GM18909 (cell line): ENCODE data around the gene TSC2.

Experiments used
- ATAC-seq: cut with Tn5 transposase; IDR thresholded peaks from one replicate; pipeline ENCODE4 v1.9.1; 2021; ENCODE audit warnings: mild to moderate bottlenecking; ENCODE audit not compliant: unreplicated experiment, poor library complexity

The TSC2 gene

GRCh38 chr16:2047330-2048115, at the start of gene TSC2, which contains the start of gene NTHL1:
TSS of gene TSC2 (plus strand) at chr16:2047985. CDS start at chr16:2048616, 631 bp downstream.
TSS of gene NTHL1 (minus strand) at chr16:2047834. CDS start at chr16:2047823, 11 bp downstream.
- ATAC-seq, result peak; percentile 89

GRCh38 chr16:1998360-1998835, 49.4 kb upstream of the TSC2 start:
- ATAC-seq, result no peak

GRCh38 chr16:1998852-1999801, 48.7 kb upstream of the TSC2 start:
- ATAC-seq, result no peak

DNA sequence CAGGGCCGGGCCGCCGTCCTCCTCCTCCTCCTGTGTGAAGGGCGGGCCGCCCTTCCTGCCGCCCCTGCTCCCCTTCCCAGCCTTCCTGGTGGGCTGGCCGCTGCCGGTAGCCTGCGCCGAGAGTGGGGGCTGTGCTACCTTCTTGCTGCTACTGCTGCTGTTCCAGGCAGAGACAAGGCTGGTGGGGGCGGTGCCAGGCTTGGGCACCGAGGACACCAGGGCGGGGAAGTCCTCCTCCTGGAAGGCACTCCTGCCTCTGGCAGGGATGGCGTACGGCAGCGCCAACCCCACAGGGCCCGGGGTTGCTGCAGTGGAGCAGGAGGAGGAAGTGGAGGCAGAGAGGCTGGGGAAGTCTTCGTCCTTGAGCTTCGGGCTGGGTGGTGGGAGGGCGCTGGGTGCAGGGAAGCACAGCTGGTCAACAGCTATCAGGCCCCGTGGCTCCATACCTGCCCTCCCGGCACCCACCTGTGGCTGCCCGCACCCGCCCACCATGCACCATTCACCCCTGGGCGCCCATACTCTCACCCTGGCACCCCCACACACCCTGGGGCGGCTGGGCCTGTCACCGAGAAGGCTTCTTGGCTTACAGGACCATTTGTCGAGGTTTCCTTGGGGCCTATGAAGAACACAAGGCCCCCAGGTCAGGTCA, 47.8 kb upstream of the TSC2 start:
- no peak for ATAC-seq

- no peak for ATAC-seq
These were observed 46.8 kb upstream of the TSC2 start for GRCh38 chr16:2001035-2001434.

DNA sequence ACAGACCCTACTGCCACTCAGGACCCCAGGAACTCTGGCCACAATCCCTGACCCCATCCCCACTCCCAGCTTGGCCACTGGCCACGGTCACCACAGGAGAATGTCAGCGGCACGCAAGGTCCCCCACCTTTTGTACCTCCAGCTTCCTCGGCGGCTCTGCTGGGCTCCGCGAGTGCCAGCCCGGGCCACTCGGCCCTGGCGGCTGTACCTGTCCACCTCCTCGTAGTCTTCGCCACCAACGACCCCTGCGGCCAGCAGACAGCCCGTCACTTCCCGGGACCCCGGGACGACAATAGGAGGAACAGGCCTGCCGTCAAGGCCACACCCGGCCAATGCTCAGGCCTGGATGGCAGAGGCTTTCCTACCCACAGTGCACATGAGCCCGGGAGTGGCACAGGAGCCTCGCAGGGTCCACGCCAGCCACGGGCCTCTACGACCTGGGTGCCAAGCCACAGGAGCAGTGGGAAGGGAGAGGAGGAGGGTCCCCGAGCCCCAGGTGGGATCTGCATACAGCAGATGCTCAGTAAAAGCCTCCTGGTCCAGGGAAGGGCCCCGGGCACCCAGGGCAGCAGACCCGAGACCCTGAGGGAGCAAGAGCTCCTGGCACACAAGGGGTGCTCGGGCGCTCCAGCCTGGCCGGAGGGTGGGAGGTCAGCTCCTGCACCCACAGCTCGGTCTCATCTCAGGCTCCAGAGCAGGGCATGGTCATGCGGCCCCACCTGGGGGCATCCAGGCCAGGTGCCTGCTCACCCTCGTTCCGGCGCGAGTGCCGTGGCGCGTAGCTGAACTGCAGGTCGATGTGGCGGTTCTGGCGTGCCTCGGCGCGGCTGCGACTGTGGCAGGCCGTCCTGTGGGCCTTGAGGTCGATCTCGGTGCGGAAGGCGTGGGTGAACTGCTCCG, 46.1 kb upstream of the TSC2 start:
- no peak for ATAC-seq

GRCh38 chr16:2002406-2003230, 45.2 kb upstream of the TSC2 start:
- no peak for ATAC-seq

DNA sequence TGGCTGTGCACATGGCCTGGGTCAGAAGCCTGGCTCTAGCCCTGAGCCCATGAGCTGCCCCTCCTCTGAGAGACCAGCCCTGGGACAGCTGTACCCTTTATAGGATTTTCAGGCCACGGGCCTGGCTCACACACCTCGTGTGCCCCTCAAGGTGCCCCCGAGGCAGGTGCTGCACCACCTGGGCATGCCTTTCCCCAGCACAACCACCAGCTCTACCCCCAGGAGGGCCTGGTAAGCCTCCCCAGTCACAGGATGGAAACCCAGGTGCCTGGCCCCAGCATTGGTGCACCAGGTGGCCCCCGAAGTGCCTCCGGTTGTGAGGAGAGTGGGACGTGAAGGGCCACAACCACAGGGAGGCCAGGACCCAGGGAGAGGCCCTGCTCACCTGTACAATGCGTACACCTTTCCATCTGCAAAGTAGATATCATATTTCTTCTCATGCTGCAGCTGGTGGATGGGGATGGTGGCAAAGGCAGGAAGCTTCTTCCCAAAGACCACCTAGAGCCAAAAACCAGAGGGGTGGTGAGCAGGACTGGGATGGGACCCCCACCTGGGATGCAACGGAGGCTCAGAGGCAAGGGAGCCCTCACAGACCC, 44.5 kb upstream of the TSC2 start:
- ATAC-seq, result no peak

DNA sequence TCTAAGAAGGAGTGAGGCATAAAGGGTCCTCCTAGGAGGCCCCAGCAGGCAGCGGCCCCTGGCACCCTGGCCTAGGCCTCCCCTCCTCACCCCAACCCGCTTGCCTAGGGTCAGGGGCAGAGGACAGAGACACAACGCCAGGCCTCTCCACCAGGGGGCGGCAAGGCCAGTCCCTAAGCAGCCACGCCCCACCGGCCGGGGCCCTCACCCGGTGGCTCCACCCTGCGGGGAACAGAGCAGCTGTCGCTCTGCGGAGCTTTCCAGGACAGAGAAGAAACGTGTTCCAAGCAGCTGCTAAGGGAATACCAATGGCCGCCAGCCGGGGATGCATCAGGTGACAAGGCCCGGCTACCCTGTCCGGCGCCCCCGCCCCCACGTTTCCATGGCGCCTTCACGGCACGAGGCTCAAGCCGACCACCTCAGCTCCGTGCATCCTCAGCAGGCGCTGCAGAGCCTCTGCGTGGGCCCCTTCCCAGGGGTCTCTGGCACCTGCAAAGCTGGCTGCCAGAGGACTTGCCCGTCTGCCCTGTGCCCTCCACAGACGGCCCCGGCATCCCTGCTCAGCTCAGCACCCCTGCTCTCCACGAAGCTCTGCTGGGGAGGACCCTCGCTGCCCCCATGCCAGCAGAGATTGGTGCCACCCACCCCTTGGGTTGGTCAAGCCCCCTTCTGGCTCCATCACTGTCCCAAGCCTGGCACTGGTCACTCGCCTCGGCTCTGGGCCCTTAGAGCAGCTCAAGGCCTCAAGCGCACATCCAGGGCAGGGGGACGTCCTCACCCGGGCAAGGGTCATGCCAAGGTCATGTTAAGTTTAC, 43.8 kb upstream of the TSC2 start:
- ATAC-seq, result peak; percentile 51

DNA sequence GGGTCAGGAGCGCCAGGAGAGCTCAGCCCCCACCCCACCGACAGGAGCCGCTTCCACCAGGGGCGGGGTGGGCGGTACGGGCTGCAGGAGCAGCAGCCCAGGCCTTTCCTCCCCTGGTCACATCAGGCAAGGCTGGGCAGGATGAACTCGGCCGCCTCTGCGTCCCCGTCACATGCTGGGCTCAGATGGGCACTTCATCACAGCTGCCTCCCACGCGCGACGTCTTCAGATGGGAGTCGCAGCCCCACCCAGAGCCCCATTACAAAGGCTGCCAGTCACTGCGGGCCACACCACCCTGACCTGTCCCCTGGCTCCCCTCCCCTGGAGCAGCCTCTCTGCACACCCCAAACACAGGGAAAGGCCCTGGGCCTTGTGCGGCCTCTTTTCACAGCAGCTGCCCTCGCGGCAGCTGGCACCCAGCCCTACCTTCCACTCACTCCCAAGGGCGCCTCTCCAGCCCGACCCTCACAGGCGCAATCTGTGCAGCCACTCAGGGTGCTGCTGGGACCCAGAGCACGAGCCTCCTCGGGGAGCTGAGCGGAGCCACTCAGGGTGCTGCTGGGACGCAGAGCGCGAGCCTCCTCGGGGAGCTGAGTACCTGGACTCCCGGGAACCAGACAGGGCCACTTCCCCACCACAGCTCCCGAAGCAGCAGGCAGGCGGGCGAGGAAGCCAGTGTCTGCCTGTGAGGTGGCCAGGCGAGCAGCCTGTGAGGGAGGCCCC, 42.8 kb upstream of the TSC2 start:
- no peak for ATAC-seq

GRCh38 chr16:2005646-2006045, 42.1 kb upstream of the TSC2 start:
- ATAC-seq, result no peak

- ATAC-seq, result no peak
These were observed 41.5 kb upstream of the TSC2 start for GRCh38 chr16:2006317-2006716.

DNA sequence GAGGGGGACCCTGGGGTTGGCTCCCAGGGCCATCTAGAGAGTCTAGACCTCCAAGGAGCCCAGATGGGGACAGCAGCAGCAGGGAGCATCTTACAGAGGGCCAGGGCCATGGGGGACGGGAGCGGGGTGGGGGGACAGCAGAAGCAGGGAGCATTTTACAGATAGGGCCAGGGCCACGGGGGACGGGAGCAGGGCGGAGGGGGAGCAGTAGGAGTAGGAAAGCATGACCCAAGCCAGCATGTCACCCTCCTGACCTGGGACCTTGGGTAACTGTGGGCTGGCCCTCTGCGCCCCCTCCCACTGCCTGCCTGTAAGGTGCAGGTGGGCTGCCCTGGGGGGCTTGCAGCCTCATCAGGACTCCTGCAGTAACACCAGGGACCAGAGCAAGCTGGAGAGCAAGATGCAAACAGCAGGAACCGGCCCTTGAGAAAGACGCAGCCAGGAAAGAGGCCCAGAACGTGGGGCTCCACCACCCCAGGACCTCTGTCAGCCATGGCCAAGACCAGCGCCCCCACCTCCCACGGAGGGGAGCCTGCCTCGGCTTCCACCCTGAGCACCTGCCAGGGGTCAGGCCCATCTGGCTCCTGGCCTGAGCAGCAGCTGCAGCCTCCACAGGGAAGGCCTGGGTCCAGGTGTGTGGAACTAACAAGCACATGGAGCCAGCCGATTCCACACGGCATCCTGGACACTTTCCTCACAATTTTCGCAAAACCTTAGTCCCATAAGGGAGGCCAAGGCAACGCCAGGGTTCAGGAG, 40.5 kb upstream of the TSC2 start:
- ATAC-seq, result no peak

- no peak for ATAC-seq
These were observed 39.7 kb upstream of the TSC2 start for GRCh38 chr16:2008009-2008526.

DNA sequence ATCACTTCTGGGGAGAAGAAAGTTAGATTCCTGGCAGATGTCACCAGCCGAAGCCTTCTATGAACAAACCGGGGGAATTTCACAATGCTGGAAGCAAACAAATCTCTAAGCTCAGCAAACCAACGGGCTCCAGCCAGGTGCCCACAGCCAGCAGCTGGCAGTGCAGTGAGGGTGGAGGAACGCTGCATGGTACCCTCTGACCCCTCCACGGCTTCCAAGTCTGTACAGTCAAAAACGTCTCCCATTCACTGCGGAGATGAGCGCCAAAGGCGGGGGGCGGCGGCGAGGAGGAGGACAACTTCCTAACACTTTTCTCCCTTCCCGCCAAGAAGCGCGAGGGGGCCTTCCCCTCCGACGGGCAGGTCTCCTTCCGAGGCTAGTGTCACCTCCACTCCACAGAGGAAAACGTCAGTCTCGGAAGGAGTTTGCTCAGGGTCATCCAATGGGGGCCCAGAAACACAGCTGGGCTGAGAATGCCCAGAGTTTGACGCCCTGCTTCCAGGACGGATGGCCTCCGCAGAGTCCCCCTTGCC, 39.1 kb upstream of the TSC2 start:
- peak; percentile 2 for ATAC-seq
